Keratinocyte (primary cell): ENCODE measurements around the gene ARRDC3. TPM values are rescaled to one million over a fixed set of nuclear protein-coding genes. Genes with fewer than 3 reads are reported as not detected.

Experiments used
- DNase-seq: peaks from one replicate; pipeline ENCODE4 v3.0.0-alpha.2; 2011; ENCODE audit warnings: low read depth, missing footprints, low spot score
- FAIRE-seq: peaks from 2 replicates; lab custom pipeline; 2011; peaks lifted over from hg19 to GRCh38; lab: Jason Lieb, UNC
- H2AFZ ChIP-seq: 2 replicates; pipeline ENCODE4 v1.6.0; 2012; ENCODE audit warnings: low read length, control low read depth, inconsistent platforms; ENCODE audit not compliant: control insufficient read depth
- H3K27ac ChIP-seq: 2 replicates; pipeline ENCODE4 v1.5.1; 2011; ENCODE audit warnings: low read length; ENCODE audit not compliant: control insufficient read depth, insufficient read depth
- H3K27me3 ChIP-seq: 3 replicates; pipeline ENCODE4 v1.6.0; 2011; ENCODE audit warnings: low read length; ENCODE audit not compliant: control insufficient read depth, insufficient read depth; ENCODE audit errors: extremely low read depth
- H3K36me3 ChIP-seq, 2 experiments: 2 replicates in 1 of 2; 3 replicates in 1 of 2; pipeline ENCODE4 v1.5.1; 2011; ENCODE audit warnings: low read length in 2 of 2, mild to moderate bottlenecking in 1 of 2; ENCODE audit not compliant: control insufficient read depth in 2 of 2, insufficient read depth in 2 of 2; ENCODE audit errors: extremely low read depth in 1 of 2
- H3K4me1 ChIP-seq: 3 replicates; pipeline ENCODE4 v1.5.1; 2011; ENCODE audit warnings: low read length; ENCODE audit not compliant: control insufficient read depth, insufficient read depth; ENCODE audit errors: extremely low read depth
- H3K4me2 ChIP-seq: 3 replicates; pipeline ENCODE4 v1.6.0; 2011; ENCODE audit warnings: low read depth, low read length; ENCODE audit not compliant: control insufficient read depth, insufficient read depth; ENCODE audit errors: extremely low read depth
- H3K4me3 ChIP-seq, 3 experiments: fragments of 200-600 bp in 1 of 3; sonication (generic) in 1 of 3; 2 replicates in 2 of 3; 3 replicates in 1 of 3; pipeline ENCODE4 v1.5.1; 2011 to 2016; ENCODE audit warnings: low read length in 3 of 3, mild to moderate bottlenecking in 3 of 3, control low read depth in 2 of 3, inconsistent platforms in 1 of 3, low read depth in 1 of 3, mixed read lengths in 1 of 3, mixed run types in 1 of 3, moderate library complexity in 1 of 3; ENCODE audit not compliant: control insufficient read depth in 2 of 3, insufficient read depth in 2 of 3; ENCODE audit errors: extremely low read depth in 1 of 3
- H3K79me2 ChIP-seq: 2 replicates; pipeline ENCODE4 v1.6.0; 2012; ENCODE audit warnings: low read length; ENCODE audit not compliant: control insufficient read depth, insufficient read depth
- H3K9ac ChIP-seq: 3 replicates; pipeline ENCODE4 v1.6.0; 2011; ENCODE audit warnings: low read length; ENCODE audit not compliant: control insufficient read depth, insufficient read depth; ENCODE audit errors: extremely low read depth
- H3K9me1 ChIP-seq: 3 replicates; pipeline ENCODE4 v1.6.0; 2011; ENCODE audit warnings: low read length; ENCODE audit not compliant: control insufficient read depth, insufficient read depth; ENCODE audit errors: extremely low read depth
- H3K9me3 ChIP-seq: 2 replicates; pipeline ENCODE4 v1.5.1; 2012; ENCODE audit warnings: low read depth, low read length; ENCODE audit not compliant: control insufficient read depth
- H4K20me1 ChIP-seq: 3 replicates; pipeline ENCODE4 v1.6.0; 2011; ENCODE audit warnings: low read length; ENCODE audit not compliant: control insufficient read depth, insufficient read depth; ENCODE audit errors: extremely low read depth
- EZH2 ChIP-seq: IDR thresholded peaks from one replicate; pipeline ENCODE4 v1.6.1; 2012; ENCODE audit warnings: inconsistent platforms, mild to moderate bottlenecking, low read length, moderate library complexity
- dilution Hi-C: fragments of 300-500 bp; cut with MboI; formaldehyde crosslinking; loops from one replicate; pipeline ENCODE4 v1.7.0; 2020; ENCODE audit warnings: low sequenced_read_pairs; ENCODE audit not compliant: extremely low pct_ligation_motif_present
- polyA plus RNA-seq, 5 experiments: library from polyadenylated mRNA; depleted of rRNA in 3 of 5; stranded (reverse) in 3 of 5; stranded (forward) in 1 of 5; unstranded in 1 of 5; fragments of >200 nt; gene quantifications; 1 replicate in 1 of 5; 2 replicates in 3 of 5; 3 replicates in 1 of 5; pipeline versions ENCODE4 v1.2.1 to v1.2.3, GENCODE V29; 2011 to 2012; ENCODE audit warnings: missing spikeins in 2 of 5, low read depth in 1 of 5, low replicate concordance in 1 of 5
- TF ChIP-seq, protein P1 (sequence below), 3 experiments: IDR thresholded peaks in 1 of 3; conservative IDR thresholded peaks in 1 of 3; optimal IDR thresholded peaks in 1 of 3; 2 replicates in 2 of 3; 3 replicates in 1 of 3; pipeline versions ENCODE3 to v1.5.1; 2011; ENCODE audit warnings: low read length in 3 of 3, mild to moderate bottlenecking in 3 of 3, moderate library complexity in 2 of 3, control low read depth in 1 of 3, inconsistent platforms in 1 of 3; ENCODE audit not compliant: insufficient read depth in 2 of 3; ENCODE audit errors: extremely low read depth in 1 of 3

Gene ARRDC3
- polyA plus RNA-seq, 1 donor (not counting 4 experiments of a cell fraction or from before 2014, with no cell fraction given), result 8.9 TPM

- Histone ChIP-seq H3K9ac (no peak overlapping the region), H3K9me1 (no peaks in the 10 kb centered on the region), H3K4me1 (peaks cover 1% of the 10 kb centered on the region), H2AFZ (no peak overlapping the region), H4K20me1 (no peaks in the 10 kb centered on the region), H3K79me2 (peaks cover 4% of the 10 kb centered on the region), H3K9me3 (no peaks in the 10 kb centered on the region), H3K27me3 (no peaks in the 10 kb centered on the region), H3K4me2 (no peak overlapping the region), H3K4me3 (no peak overlapping the region), H3K36me3 (peaks cover 16 to 28% of the 10 kb centered on the region in 2 experiments), H3K27ac (no peak overlapping the region)
- DNase-seq (no peak), FAIRE-seq (no peak)
- TF ChIP-seq, protein P1, sequence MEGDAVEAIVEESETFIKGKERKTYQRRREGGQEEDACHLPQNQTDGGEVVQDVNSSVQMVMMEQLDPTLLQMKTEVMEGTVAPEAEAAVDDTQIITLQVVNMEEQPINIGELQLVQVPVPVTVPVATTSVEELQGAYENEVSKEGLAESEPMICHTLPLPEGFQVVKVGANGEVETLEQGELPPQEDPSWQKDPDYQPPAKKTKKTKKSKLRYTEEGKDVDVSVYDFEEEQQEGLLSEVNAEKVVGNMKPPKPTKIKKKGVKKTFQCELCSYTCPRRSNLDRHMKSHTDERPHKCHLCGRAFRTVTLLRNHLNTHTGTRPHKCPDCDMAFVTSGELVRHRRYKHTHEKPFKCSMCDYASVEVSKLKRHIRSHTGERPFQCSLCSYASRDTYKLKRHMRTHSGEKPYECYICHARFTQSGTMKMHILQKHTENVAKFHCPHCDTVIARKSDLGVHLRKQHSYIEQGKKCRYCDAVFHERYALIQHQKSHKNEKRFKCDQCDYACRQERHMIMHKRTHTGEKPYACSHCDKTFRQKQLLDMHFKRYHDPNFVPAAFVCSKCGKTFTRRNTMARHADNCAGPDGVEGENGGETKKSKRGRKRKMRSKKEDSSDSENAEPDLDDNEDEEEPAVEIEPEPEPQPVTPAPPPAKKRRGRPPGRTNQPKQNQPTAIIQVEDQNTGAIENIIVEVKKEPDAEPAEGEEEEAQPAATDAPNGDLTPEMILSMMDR (optimal IDR thresholded peaks at IDR 0.05 in 1 of 3, IDR thresholded peaks at IDR 0.05 in 1 of 3, conservative IDR thresholded peaks at IDR 0.05 in 1 of 3; ENCODE audit: extremely low read depth in 1 of 3, insufficient read depth in 2 of 3, low read length in 3 of 3), result no peak
- TF ChIP-seq EZH2, result no peak
- dilution Hi-C loops, result no loop called here
Measured at GRCh38 chr5:91373600-91373999, 9.5 kb downstream of the ARRDC3 start.

- H3K79me2 ChIP-seq, result peaks cover 2% of the 10 kb centered on the region
- H3K36me3 ChIP-seq, result peaks cover 16 to 31% of the 10 kb centered on the region in 2 experiments
- H3K4me2 ChIP-seq, result no peak overlapping the region
- no peaks in the 10 kb centered on the region for H3K9me1 ChIP-seq
- DNase-seq, result no peak
- no peaks in the 10 kb centered on the region for H3K9me3 ChIP-seq
- H3K4me1 ChIP-seq, result no peaks in the 10 kb centered on the region
- no peak overlapping the region for H3K27ac ChIP-seq
- no peak overlapping the region for H3K4me3 ChIP-seq
- no peak for FAIRE-seq
- no peaks in the 10 kb centered on the region for H4K20me1 ChIP-seq
- dilution Hi-C loops, result no loop called here
- H3K9ac ChIP-seq, result no peak overlapping the region
- no peak overlapping the region for H2AFZ ChIP-seq
- TF ChIP-seq EZH2, result no peak
- TF ChIP-seq, protein P1 (optimal IDR thresholded peaks at IDR 0.05 in 1 of 3, IDR thresholded peaks at IDR 0.05 in 1 of 3, conservative IDR thresholded peaks at IDR 0.05 in 1 of 3; ENCODE audit: extremely low read depth in 1 of 3, insufficient read depth in 2 of 3, low read length in 3 of 3), result no peak
- no peaks in the 10 kb centered on the region for H3K27me3 ChIP-seq
Measured at GRCh38 chr5:91373006-91373405, 10.1 kb downstream of the ARRDC3 start.
